ENCODE data around the gene RGS13.

RGS13 gene

GRCh38 chr1:192635939-192636338, at the start of gene RGS13:
Gene RGS13 (plus strand): TSS chr1:192636147. CDS start chr1:192644335, 8,188 bp downstream.
- DNase-seq = no peak

DNA sequence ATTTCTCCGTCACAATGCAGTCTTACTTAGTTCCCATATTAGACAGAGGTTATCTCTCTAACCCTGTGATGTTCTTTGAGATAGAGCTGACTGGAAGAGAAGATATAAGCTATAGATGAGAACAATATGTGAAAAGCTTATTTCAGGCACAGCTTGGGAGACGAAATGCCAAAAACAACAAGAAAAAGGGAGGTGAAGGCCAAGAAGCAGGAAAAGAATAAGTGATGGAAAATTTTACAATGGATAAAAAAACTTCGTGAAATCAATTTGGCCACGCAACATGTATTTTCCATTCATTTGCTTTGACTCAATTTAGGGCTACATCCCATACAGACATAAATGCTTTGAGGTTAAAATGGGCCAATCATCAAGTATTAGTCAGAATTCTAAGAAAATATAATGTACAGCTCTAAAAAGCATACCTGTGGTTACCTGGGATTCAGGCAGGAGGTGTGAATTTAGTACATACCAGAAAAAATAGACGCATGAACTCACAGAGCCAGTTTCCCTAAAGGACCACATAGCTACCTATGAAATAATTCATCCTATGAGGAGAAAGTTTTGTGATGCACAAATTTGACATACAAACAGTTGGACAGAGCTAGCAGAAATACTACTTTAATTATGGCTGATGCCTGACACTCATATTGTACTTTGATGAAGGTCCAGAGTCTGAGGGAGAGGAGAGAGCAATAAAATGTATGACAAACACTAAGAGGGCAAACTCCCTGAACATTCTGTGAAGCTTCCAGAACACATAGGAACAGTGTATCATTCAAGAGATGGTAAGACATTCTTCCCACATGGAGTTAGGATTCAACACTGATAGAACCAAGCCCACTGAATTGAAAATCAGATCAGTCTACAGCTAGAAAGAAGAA, 48.3 kb upstream of the RGS13 start:
- no peak for DNase-seq

DNA sequence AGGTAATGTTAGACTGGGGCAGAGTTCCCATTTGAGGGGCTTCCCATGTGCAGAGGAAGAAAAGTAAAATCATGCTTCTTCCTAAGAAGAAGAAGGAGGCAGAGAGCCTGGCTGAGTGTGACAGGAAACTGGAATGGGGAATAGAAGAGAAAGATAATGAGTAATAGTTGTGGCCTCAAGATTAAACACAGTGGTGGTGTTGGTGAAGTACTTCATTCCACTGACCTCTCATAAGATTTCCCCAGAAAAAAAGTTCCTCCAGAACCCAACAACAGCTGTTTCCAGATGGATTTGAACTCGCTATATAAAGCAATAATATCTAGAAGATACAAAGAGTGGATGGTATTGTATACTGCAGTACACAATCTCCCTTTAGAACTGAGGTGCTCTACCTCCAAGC, 47.4 kb upstream of the RGS13 start:
- no peak for DNase-seq

DNA sequence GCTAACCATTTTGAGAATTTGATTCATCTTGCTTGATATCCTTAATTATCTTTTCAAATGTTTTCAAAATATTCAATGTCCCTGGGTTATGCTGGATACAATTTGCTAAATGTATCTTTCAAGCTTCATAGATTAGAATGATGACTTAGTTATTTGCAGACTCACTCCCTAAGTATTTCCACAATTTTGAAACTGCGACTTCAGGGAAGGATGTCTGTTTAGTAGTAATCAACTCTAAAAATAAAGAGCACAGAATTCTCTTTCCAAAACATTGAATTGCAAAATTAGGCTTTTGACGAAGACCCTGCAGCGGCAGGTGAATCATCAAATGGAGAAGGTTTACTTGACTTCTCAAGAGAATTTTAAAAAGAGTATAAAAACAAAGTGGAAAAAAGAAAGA, 46.1 kb upstream of the RGS13 start:
- DNase-seq = no peak

- no peak for DNase-seq
Measured at GRCh38 chr1:192592517-192592916, 43.4 kb upstream of the RGS13 start.

DNA sequence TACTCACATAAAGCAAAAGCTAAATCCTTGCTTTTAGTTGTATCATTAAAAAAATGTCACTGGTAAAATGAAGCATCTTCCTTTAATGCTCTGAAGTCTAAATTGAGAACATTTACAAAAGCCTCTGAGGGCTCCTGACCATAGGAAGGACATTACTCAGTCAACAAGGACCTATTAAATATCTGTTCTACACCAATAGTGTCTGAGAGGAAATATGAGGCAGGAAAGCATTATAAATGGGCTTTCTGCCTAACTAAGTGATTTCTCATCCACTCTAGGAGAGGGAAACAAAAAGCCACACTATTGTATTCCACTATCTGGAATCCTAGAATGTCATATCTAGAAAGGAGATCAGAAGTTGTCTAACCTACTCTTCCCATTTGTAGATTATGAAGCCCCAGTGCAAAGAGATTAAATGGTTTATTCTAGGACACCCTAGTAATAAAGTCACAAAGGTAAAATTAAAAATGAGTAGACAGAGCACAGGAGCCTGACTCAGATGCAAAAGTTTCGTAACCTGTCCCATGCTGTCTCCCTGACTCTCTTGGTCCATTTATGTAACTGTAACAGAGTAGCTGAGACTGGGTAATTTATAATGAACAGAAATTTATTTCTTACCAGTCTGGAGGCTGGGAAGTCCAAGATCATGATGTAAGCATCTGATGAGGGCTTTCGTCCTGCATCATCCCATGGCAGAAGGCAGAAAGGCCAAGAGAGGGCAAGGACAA, 42.8 kb upstream of the RGS13 start:
- no peak for DNase-seq

- no peak for DNase-seq
Measured at GRCh38 chr1:192595299-192595698, 40.6 kb upstream of the RGS13 start.

DNA sequence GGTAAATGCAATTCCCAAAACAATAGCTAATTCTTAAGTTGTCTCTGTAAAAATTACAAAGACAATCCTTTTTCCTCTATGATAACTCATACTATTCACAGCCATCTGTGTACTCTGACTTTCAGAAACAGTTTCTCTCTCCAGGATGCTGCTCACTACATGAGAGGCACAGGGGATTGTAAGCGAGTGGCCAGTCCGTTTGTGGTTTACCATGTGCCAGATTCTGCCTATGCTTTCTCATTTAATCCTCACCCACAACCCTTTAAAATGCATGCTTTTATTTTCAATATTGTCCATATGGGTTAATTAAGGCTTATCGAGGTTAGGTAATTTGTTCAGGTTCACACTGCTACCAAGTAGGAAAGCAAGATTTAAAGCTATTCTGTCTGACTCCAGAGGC, 37.4 kb upstream of the RGS13 start:
- DNase-seq = no peak

GRCh38 chr1:192600275-192600674, 35.7 kb upstream of the RGS13 start:
- DNase-seq = no peak

DNA sequence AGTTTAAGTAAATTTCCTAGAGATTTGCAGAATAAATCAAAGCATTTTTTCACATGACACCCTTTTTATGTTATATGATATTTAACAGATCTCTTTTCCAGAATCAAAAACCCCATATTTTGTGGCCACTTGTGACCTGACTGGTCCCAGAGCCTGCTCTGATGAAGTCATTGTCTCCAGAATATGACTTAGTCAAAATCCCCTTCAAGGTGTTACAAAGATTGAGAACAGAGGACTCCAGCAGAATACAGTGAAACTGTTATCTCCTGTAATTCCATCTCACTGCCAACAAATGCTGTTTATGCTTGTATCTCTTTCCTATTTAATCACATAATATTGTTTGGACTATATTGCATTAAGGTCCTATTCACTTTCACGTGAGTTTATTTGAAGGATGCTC, 34.8 kb upstream of the RGS13 start:
- DNase-seq = no peak

GRCh38 chr1:192601567-192601966, 34.4 kb upstream of the RGS13 start:
- no peak for DNase-seq

DNA sequence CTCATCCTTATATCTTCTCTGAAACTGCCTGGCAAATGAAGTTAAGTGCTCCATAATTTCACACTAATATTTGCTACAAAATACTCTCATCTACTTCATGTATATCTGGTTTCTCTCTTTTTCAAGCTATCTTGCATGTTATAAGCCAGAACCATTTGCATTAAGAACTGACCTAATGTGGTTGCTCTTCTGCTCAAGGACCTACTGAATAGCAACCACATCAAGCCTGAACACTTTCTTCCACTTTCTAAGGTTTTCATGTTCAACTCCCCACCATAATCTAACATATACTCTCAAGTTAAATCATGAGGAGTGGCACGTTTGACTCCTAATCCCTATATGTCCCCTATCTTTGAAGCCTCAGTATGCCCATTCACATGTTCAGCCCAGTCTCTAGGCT, 33.2 kb upstream of the RGS13 start:
- no peak for DNase-seq

DNA sequence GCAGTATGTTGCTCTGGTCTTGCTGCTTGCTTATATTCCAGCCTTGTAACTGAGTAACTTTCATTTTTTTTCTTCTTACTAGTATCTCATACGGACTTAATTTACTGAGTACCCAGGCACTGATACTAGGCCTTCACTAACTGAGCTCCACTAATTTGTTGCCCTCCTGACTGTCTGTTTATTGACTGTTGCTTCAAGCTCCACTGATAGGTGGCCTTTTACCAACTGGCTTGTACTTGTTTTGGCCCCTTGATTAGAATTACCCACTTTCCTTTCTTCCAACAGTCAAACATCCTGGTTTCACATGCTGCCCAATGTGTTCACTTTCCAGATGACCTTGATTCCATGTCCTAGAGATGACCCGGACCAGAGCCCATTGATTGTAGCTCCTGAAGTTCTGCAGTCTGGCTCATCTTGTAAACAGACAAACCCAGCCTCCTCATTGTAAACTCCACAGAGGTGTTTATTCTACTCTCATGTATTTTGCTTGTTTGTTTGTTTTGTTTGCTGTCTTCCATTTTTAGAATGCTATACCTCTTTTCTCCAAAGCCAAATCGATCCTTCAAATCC, 32.6 kb upstream of the RGS13 start:
- no peak for DNase-seq

- no peak for DNase-seq
Measured at GRCh38 chr1:192604979-192605620, 30.8 kb upstream of the RGS13 start.

GRCh38 chr1:192608671-192609070, 27.3 kb upstream of the RGS13 start:
- DNase-seq = no peak

GRCh38 chr1:192609110-192610079, 26.6 kb upstream of the RGS13 start:
- DNase-seq = peak; percentile 4 to 32 (median 18)

GRCh38 chr1:192610112-192610889, 25.6 kb upstream of the RGS13 start:
- no peak for DNase-seq

GRCh38 chr1:192615055-192615454, 20.9 kb upstream of the RGS13 start:
- no peak for DNase-seq

GRCh38 chr1:192620071-192620635, 15.8 kb upstream of the RGS13 start:
- DNase-seq = no peak

DNA sequence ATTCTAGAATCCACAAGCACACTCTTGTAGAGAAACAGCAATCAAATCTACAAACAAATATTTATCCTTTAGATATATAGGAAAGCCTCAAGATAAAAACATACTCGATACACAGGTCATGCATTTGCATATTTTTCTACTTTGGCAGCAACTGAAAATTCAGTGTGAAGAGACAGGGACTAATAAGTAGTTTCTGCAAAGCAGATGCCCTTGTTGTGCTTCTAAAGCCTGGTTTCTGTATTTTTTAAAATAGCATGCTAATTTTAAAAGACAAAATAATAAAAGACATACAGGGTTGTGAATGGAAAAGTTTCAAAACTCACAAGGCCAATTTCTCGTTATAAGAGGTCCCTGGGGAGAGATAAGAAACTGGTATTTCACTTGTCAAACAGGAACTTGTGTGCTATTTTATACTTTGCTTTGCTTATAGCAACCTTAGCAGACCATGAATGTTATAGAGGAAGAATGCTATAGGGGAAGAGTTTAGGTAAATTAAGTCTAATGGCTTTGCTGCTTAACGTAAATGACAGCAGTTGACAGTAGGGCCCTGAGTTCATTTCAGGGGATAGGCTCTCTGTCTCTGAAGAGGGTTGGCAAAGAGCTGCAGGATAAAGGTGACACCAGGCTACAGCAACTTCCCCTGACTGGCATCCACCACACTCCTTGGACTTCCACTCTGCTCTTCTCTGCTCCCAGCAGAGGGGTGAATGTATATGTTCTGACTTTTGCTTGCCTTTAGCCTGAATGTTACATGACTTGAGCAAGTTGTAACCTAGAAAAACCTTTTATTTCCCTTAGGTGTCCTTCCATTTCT, 9.4 kb upstream of the RGS13 start:
- DNase-seq = no peak

All from activated CD4-positive, CD25-positive, alpha-beta regulatory T cell (primary cell).